GM19193 (cell line): ENCODE results near the gene ITGA2.

Source experiments
- POLR2A ChIP-seq: IDR thresholded peaks from 4 replicates; pipeline ENCODE4 v1.6.1; 2011; ENCODE audit not compliant: insufficient read depth, insufficient read length; ENCODE audit errors: extremely low read depth

ITGA2 gene

GRCh38 chr5:53120165-53120564 lies 131.0 kb downstream of the ITGA2 start:
- no peak for TF ChIP-seq POLR2A

DNA sequence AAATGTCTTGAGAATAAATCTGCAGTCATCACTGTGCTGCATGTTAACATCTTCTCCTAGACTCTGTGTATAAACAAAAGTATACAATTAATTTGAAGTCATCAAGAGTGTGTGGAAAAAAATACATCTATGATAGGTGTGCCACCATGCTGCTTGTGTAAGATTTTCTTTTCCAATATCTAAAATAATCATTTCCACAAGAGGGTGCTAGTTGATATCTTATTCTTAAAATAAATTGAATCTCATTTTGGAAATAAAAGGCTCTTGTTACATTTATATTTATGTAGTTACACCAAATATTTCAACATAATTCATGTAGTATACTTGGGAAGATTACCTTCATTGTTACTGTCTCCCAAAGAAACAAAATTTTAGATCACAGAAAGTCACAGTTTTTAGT lies 134.6 kb downstream of the ITGA2 start:
- TF ChIP-seq POLR2A, result no peak

- TF ChIP-seq POLR2A, result no peak
Observed at GRCh38 chr5:53126521-53126920, 137.4 kb downstream of the ITGA2 start.

DNA sequence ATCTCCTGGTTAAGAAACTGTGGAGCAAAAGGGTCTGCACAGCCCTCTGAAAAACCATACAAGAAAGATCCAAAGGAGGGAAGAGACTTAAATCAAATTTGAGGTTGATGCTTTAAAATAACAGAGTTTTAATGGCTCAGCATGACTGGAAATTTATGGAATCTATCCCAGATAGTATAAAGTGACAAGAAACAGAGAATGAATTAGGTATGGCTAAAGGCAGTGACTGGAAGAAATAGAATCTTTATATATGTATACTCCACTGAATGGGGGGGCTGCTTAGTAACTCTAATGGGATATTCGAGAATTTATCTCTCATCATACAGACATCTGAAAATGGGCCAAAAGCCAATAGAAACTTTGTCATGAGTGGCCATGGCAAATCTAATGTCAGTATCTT lies 138.0 kb downstream of the ITGA2 start:
- TF ChIP-seq POLR2A, result no peak

DNA sequence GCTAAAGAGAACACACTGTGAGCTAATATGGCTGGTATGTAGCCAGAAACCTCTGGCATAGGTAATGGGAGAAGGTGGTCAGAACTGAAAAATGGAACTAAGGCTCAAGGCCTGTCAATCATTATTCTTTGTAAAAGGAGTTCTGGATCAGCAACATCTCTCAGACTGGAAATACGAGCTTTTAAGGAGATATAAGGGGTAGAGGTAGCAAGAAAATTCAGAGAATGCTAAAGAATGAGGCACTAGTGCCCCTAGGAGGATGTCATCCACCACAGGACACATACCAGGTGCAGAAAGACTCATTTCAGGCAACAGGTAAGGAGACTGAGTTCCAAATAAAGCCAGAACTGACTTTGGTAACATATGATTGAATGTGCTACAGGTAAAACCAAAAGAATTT lies 139.3 kb downstream of the ITGA2 start:
- TF ChIP-seq POLR2A, result no peak

- no peak for TF ChIP-seq POLR2A
Observed at GRCh38 chr5:53130266-53130665, 141.1 kb downstream of the ITGA2 start.

GRCh38 chr5:53133020-53133419 lies 143.9 kb downstream of the ITGA2 start:
- TF ChIP-seq POLR2A, result no peak
